ENCODE results near the gene SMARCD2.

Gene SMARCD2

GRCh38 chr17:63837480-63837879 lies 5.0 kb downstream of the SMARCD2 start:
- DNase-seq: no peak
- Histone ChIP-seq H3K36me3 (replicated peaks) (peaks cover 31% of the 10 kb centered on the region), H3K27me3 (replicated peaks) (no peaks in the 10 kb centered on the region), H3K27ac (no peak overlapping the region), H3K4me3 (ENCODE audit: low read depth, low read length) (no peak overlapping the region)
- no peak for TF ChIP-seq CTCF (IDR thresholded peaks at IDR 0.05; ENCODE audit: low read depth, low read length, missing control alignments)
- in situ Hi-C loops (cut with HindIII; ENCODE audit: low pct_ligation_motif_present, low sequenced_read_pairs): no loop called here

GRCh38 chr17:63836811-63837210 lies 5.7 kb downstream of the SMARCD2 start:
- in situ Hi-C loops (cut with HindIII; ENCODE audit: low pct_ligation_motif_present, low sequenced_read_pairs): no loop called here
- peaks cover 38% of the 10 kb centered on the region for H3K36me3 ChIP-seq (replicated peaks)
- no peak for TF ChIP-seq CTCF (IDR thresholded peaks at IDR 0.05; ENCODE audit: low read depth, low read length, missing control alignments)

GRCh38 chr17:63835167-63835720 lies 7.2 kb downstream of the SMARCD2 start:
- DNase-seq: no peak
- in situ Hi-C loops (cut with HindIII; ENCODE audit: low pct_ligation_motif_present, low sequenced_read_pairs): no loop called here
- Histone ChIP-seq H3K27ac (no peak overlapping the region), H3K27me3 (replicated peaks) (no peaks in the 10 kb centered on the region), H3K4me3 (ENCODE audit: low read depth, low read length) (no peak overlapping the region), H3K36me3 (replicated peaks) (peaks cover 53% of the 10 kb centered on the region)
- no peak for TF ChIP-seq CTCF (IDR thresholded peaks at IDR 0.05; ENCODE audit: low read depth, low read length, missing control alignments)

More at GRCh38 chr17:63836811-63837210, 5.7 kb downstream of the SMARCD2 start:
- Histone ChIP-seq H3K27ac (no peak overlapping the region), H3K27me3 (replicated peaks) (no peaks in the 10 kb centered on the region), H3K4me3 (ENCODE audit: low read depth, low read length) (no peak overlapping the region)
- DNase-seq: no peak

- peak; percentile 72 for DNase-seq
- in situ Hi-C loops (cut with HindIII; ENCODE audit: low pct_ligation_motif_present, low sequenced_read_pairs): no loop called here
- Histone ChIP-seq H3K27me3 (replicated peaks) (no peaks in the 10 kb centered on the region), H3K36me3 (replicated peaks) (peaks cover 60% of the 10 kb centered on the region), H3K4me3 (ENCODE audit: low read depth, low read length) (no peak overlapping the region), H3K27ac (no peak overlapping the region)
- peak; percentile 65 for TF ChIP-seq CTCF (IDR thresholded peaks at IDR 0.05; ENCODE audit: low read depth, low read length, missing control alignments)
Measured at GRCh38 chr17:63834431-63835166, 7.9 kb downstream of the SMARCD2 start.

GRCh38 chr17:63833741-63834373 lies 8.6 kb downstream of the SMARCD2 start:
- H3K27me3 ChIP-seq (replicated peaks): no peaks in the 10 kb centered on the region
- TF ChIP-seq CTCF (IDR thresholded peaks at IDR 0.05; ENCODE audit: low read depth, low read length, missing control alignments): no peak
- DNase-seq: no peak
- in situ Hi-C loops (cut with HindIII; ENCODE audit: low pct_ligation_motif_present, low sequenced_read_pairs): no loop called here
- H3K4me3 ChIP-seq (ENCODE audit: low read depth, low read length): no peak overlapping the region
- no peak overlapping the region for H3K27ac ChIP-seq
- peaks cover 67% of the 10 kb centered on the region for H3K36me3 ChIP-seq (replicated peaks)
